Measurements from ENCODE around the gene TMED9.
"Not testable (repeated sequence)": the region's sequence is repeated elsewhere in the genome, so short reads cannot be mapped to it uniquely, and the experiment has no call there.

TMED9 gene

GRCh38 chr5:177557041-177557647, 34.9 kb upstream of the TMED9 start:
- FAIRE-seq: no peak
- no peak for DNase-seq (ENCODE audit: insufficient read length, low spot score)
- no peak for TF ChIP-seq POLR2A (IDR thresholded peaks at IDR 0.05; ENCODE audit: low read depth, low read length)

GRCh38 chr5:177557796-177558195, 34.2 kb upstream of the TMED9 start:
- TF ChIP-seq POLR2A (IDR thresholded peaks at IDR 0.05; ENCODE audit: low read depth, low read length): no peak
- FAIRE-seq (no peak), DNase-seq (ENCODE audit: insufficient read length, low spot score) (no peak)

- not testable (repeated sequence) for DNase-seq (ENCODE audit: insufficient read length, low spot score); FAIRE-seq
These were observed 32.5 kb upstream of the TMED9 start for GRCh38 chr5:177559446-177559941.

GRCh38 chr5:177565046-177565445, 27.0 kb upstream of the TMED9 start:
- DNase-seq (ENCODE audit: insufficient read length, low spot score): no peak
- TF ChIP-seq POLR2A (IDR thresholded peaks at IDR 0.05; ENCODE audit: low read depth, low read length): no peak
- no peak for FAIRE-seq

- FAIRE-seq: no peak
- no peak for TF ChIP-seq POLR2A (IDR thresholded peaks at IDR 0.05; ENCODE audit: low read depth, low read length)
- no peak for DNase-seq (ENCODE audit: insufficient read length, low spot score)
These were observed 23.7 kb upstream of the TMED9 start for GRCh38 chr5:177568326-177568725.

- FAIRE-seq (no peak), DNase-seq (ENCODE audit: insufficient read length, low spot score) (no peak)
- no peak for TF ChIP-seq POLR2A (IDR thresholded peaks at IDR 0.05; ENCODE audit: low read depth, low read length)
These were observed 22.1 kb upstream of the TMED9 start for GRCh38 chr5:177569894-177570293.

GRCh38 chr5:177575488-177575887, 16.5 kb upstream of the TMED9 start:
- no peak for DNase-seq (ENCODE audit: insufficient read length, low spot score)
- no peak for FAIRE-seq
- no peak for TF ChIP-seq POLR2A (IDR thresholded peaks at IDR 0.05; ENCODE audit: low read depth, low read length)

GRCh38 chr5:177576169-177576568, 15.8 kb upstream of the TMED9 start:
- no peak for DNase-seq (ENCODE audit: insufficient read length, low spot score)
- FAIRE-seq: no peak
- TF ChIP-seq POLR2A (IDR thresholded peaks at IDR 0.05; ENCODE audit: low read depth, low read length): no peak

- FAIRE-seq (no peak), DNase-seq (ENCODE audit: insufficient read length, low spot score) (no peak)
- no peak for TF ChIP-seq POLR2A (IDR thresholded peaks at IDR 0.05; ENCODE audit: low read depth, low read length)
These were observed 13.7 kb upstream of the TMED9 start for GRCh38 chr5:177578316-177578715.

GRCh38 chr5:177588413-177588909, 3.5 kb upstream of the TMED9 start:
- FAIRE-seq (no peak), DNase-seq (ENCODE audit: insufficient read length, low spot score) (no peak)
- no peak for TF ChIP-seq POLR2A (IDR thresholded peaks at IDR 0.05; ENCODE audit: low read depth, low read length)

GRCh38 chr5:177590406-177590805, 1.6 kb upstream of the TMED9 start:
- no peak for TF ChIP-seq POLR2A (IDR thresholded peaks at IDR 0.05; ENCODE audit: low read depth, low read length)
- FAIRE-seq (no peak), DNase-seq (ENCODE audit: insufficient read length, low spot score) (no peak)

GRCh38 chr5:177591690-177592009, 353 bp upstream of the TMED9 start:
- no peak for FAIRE-seq
- no peak for DNase-seq (ENCODE audit: insufficient read length, low spot score)
- TF ChIP-seq POLR2A (IDR thresholded peaks at IDR 0.05; ENCODE audit: low read depth, low read length): no peak

GRCh38 chr5:177592905-177593304, 902 bp downstream of the TMED9 start:
- TF ChIP-seq POLR2A (IDR thresholded peaks at IDR 0.05; ENCODE audit: low read depth, low read length): no peak
- FAIRE-seq (no peak), DNase-seq (ENCODE audit: insufficient read length, low spot score) (no peak)

- DNase-seq (ENCODE audit: insufficient read length, low spot score) (no peak), FAIRE-seq (no peak)
- no peak for TF ChIP-seq POLR2A (IDR thresholded peaks at IDR 0.05; ENCODE audit: low read depth, low read length)
These were observed 1.5 kb downstream of the TMED9 start for GRCh38 chr5:177593511-177593910.

GRCh38 chr5:177594071-177594470, 2.1 kb downstream of the TMED9 start:
- FAIRE-seq (no peak), DNase-seq (ENCODE audit: insufficient read length, low spot score) (no peak)
- no peak for TF ChIP-seq POLR2A (IDR thresholded peaks at IDR 0.05; ENCODE audit: low read depth, low read length)
